NK-92 (cell line): ENCODE results near the gene C4orf46.

Experiments
- DNase-seq: peaks from one replicate; lab custom pipeline; 2025; ENCODE audit not compliant: unreplicated experiment; lab: John Stamatoyannopoulos, UW

The C4orf46 gene

DNA sequence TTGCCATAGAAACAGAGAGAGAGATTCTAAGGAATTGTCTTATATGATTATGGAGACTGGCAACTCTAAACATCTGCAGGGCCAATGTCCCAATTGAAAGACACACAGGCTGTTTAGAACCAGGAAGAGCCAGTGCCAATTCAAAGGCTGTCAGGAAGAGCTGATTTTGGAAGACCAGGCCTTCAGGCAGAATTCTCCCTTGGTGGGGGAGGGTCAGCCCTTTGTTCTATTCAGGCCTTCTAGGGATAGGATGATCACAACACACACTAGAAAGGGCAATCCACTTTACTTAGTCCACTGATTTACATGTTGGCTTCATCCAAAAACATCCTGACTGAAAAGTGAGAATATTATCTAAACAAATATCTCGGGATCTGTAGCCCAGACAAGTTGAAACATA is 15.2 kb downstream of the C4orf46 start:
- DNase-seq: no peak

DNA sequence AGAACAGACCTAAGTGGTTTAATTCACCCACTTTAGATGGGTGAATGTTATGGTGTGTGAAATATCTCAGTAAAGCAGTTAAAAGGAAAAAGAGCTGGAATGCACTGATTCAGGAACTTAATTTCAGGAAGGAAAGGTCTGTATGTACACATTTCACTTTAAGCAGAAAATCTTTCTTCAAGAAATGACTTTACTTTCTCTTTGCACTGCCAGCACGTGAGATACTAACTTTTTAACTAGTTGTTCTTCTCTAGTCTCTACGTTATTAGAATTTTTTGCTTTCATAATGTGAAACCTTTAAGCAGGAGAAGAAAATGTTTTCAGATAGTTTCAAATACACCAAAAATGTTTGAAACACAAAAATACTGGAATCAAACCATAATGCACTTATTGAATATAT is 18.8 kb downstream of the C4orf46 start:
- DNase-seq: no peak

GRCh38 chr4:158649111-158649680 is 22.5 kb downstream of the C4orf46 start:
- DNase-seq: no peak

GRCh38 chr4:158644760-158645159 is 26.9 kb downstream of the C4orf46 start:
- DNase-seq: no peak

DNA sequence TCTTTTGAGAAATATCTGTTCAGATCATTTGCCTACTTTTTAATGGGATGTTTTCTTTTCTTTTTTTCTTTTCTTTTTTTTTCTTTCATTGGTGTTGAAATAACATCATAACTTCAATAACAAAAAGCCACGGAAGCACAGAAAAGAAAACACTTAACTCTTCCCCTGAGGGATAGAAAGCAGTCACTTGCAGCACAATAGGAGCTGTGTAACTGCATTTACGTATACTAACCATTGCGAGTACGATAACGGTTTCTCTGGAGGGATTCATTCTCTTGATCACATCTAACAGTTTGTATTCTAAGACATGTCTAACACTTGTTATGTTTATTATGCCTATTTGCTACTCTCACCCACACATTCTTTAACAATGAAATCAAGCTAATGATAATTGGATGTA is 27.3 kb downstream of the C4orf46 start:
- no peak for DNase-seq

DNA sequence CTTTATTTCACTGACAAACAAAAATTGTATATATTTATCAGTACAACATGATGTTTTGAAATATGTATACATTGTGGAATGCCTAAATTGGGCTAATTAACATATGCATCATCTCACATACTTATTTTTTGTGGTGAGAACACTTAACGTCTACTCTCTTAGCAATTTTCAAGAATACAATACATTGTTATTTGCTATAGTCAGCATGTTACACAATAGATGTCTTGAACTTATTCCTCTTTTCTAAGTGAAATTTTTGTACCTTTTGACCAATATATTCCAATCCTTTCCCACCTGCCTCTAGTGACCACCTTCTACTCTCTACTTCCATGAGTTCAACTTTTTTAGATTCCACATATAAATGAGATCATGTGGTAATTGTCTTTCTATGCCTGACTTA is 35.1 kb downstream of the C4orf46 start:
- DNase-seq: no peak

DNA sequence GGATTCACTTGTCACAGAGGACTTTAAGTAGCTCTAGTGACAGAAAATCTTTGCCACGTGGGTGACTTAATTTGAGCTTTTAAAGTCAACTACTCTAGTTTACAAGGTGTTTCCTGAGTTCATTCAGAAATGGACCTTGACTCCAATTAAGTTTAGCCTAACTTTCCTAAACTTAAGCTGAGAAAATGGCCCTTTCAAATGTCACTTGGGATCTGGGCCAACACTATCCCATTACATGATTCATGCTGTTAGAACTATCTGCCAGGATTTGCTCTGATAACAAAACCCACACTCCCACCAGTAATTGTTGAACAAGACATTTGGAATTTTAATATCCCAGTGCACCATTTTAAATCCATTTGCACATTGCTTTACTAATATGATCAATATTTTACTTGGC is 40.8 kb downstream of the C4orf46 start:
- no peak for DNase-seq

DNA sequence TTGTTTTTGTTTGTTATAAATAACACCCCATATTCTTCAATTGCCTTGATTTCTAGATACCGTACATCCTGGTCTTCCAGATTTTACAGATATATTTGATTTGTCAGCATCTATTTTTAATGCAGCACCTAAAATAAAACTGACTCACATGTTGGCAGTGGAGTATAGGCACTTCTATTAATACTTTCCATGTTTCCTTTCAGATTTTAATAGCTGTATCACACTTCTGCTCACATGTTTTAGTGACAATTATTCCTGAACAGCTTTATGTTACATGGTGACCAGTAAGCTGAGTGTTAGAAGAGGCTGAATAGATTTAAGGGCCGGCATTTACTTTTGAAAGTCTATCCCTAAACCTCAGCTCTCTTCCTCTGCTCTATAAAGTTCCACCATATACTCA is 46.1 kb downstream of the C4orf46 start:
- no peak for DNase-seq

- no peak for DNase-seq
Observed at GRCh38 chr4:158624889-158625478, 46.7 kb downstream of the C4orf46 start.

GRCh38 chr4:158622251-158622650 is 49.4 kb downstream of the C4orf46 start:
- DNase-seq: no peak

DNA sequence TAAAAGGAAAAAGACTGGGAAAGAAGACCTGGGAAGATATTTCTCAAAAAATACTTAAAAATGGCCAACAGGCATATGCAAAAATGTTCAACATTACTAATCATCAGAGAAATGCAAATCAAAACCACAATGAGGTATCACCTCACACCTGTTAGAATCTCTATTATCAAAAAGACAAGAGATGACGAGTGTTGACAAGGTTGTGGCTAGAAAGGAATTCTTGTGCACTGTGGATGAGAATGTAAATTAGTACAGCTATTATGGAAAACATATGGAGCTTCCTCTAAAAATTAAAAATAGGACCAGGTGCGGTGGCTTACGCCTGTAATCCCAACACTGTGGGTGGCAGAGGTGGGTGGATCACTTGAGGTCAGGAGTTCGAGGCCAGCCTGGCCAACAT is 50.0 kb downstream of the C4orf46 start:
- DNase-seq: no peak

- DNase-seq: no peak
Observed at GRCh38 chr4:158617956-158618355, 53.7 kb downstream of the C4orf46 start.
